Measurements from ENCODE around the gene GAPDH. TPM values are rescaled to one million over a fixed set of nuclear protein-coding genes. Genes with fewer than 3 reads are reported as not detected.
"Not testable (repeated sequence)": the region's sequence is repeated elsewhere in the genome, so short reads cannot be mapped to it uniquely, and the experiment has no call there.

Gene GAPDH
- polyA plus RNA-seq, 1 of the 3 experiments (the other 2 are of a cell fraction), result 8,077 TPM

- CTCF ChIA-PET, result interaction anchor here (0.5 to 2.8 kb wide), 4 partner anchors 12 to 112 kb away, joined by 3 to 13 read pairs (median 5); partner anchors contain the start of gene VAMP1
- Histone ChIP-seq H3K79me2 (ENCODE audit: insufficient read depth) (peaks cover 30% of the 10 kb centered on the region), H3K9ac (no peak overlapping the region), H3K36me3 (replicated peaks in 1 of 2; ENCODE audit: control insufficient read depth in 1 of 2, insufficient read depth in 2 of 2, low read length in 1 of 2) (peaks cover 67 to 82% of the 10 kb centered on the region in 2 experiments), H3K4me3 (ENCODE audit: low read depth in 2 of 2, low read length in 1 of 2) (no peak overlapping the region), H3K4me1 (ENCODE audit: control insufficient read depth in 1 of 2, insufficient read depth in 2 of 2, low read depth in 1 of 2, low read length in 1 of 2) (no peaks in the 10 kb centered on the region), H2AFZ (ENCODE audit: low read depth) (no peak overlapping the region), H4K20me1 (ENCODE audit: insufficient read depth) (no peaks in the 10 kb centered on the region), H3K9me2 (no peaks in the 10 kb centered on the region), H3K27me3 (ENCODE audit: insufficient read depth) (no peaks in the 10 kb centered on the region), H3K4me2 (no peak overlapping the region), H3F3A (replicated peaks; ENCODE audit: insufficient read depth) (peaks cover 8% of the 10 kb centered on the region), H3K9me3 (no peaks in the 10 kb centered on the region), H3K27ac (ENCODE audit: low read depth in 2 of 2, low read length in 1 of 2) (no peak overlapping the region)
- DNase-seq, result no peak
- TF ChIP-seq TAF1 (IDR thresholded peaks at IDR 0.05; ENCODE audit: borderline replicate concordance, low read depth, low read length) (no peak), RAD21 (IDR thresholded peaks at IDR 0.05; ENCODE audit: low read length) (no peak), SIN3A (IDR thresholded peaks at IDR 0.05; ENCODE audit: borderline replicate concordance, low read depth, low read length) (no peak), MEF2A (IDR thresholded peaks at IDR 0.05; ENCODE audit: borderline replicate concordance, low read depth) (no peak), MAX (IDR thresholded peaks at IDR 0.05; ENCODE audit: low read depth) (no peak)
- POLR2A ChIA-PET, result no interaction called here
- 90% methylated on average over 12 of the region's 12 CpGs for WGBS (ENCODE audit: low lambda C conversion rate)
These were observed 48.6 kb downstream of the GAPDH start for GRCh38 chr12:6582959-6583358.

DNA sequence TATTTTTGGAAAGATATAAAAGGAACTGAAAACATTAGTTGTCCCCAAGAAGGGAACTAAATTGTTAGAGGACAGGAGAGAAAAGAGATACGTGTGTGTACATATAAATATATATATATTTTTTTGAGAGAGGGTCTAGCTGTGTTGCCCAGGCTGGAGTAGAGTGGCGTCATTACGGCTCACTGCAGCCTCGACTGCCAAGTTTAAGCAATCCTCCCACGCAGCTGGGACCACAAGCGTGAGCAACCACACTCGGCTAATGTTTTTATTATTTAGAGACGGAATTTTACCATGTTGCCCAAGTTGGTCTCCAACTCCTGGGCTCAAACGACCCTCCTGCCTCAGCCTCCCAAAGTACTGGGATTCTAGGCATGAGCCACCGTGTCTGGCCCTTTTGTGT lies 50.0 kb downstream of the GAPDH start:
- ChIA-PET CTCF (interaction anchor here (0.8 to 2.8 kb wide), 3 partner anchors 14 to 20 kb away, joined by 3 to 13 read pairs (median 3); no protein-coding TSS in a partner anchor), POLR2A (no interaction called here)
- no peaks in the 10 kb centered on the region for H3K4me1 ChIP-seq (ENCODE audit: control insufficient read depth in 1 of 2, insufficient read depth in 2 of 2, low read depth in 1 of 2, low read length in 1 of 2)
- H2AFZ ChIP-seq (ENCODE audit: low read depth), result no peak overlapping the region
- H3K9me3 ChIP-seq, result no peaks in the 10 kb centered on the region
- H4K20me1 ChIP-seq (ENCODE audit: insufficient read depth), result no peaks in the 10 kb centered on the region
- H3K9me2 ChIP-seq, result no peaks in the 10 kb centered on the region
- no peak overlapping the region for H3K4me3 ChIP-seq (ENCODE audit: low read depth in 2 of 2, low read length in 1 of 2)
- 93% methylated on average over 10 of the region's 10 CpGs for WGBS (ENCODE audit: low lambda C conversion rate)
- H3K4me2 ChIP-seq, result no peak overlapping the region
- TF ChIP-seq MXI1 (IDR thresholded peaks at IDR 0.05; ENCODE audit: low read depth, low read length) (no peak), RFX5 (IDR thresholded peaks at IDR 0.05; ENCODE audit: low read length) (no peak), SIN3A (IDR thresholded peaks at IDR 0.05; ENCODE audit: borderline replicate concordance, low read depth, low read length) (no peak), NRF1 (IDR thresholded peaks at IDR 0.05; ENCODE audit: low read depth, low read length) (no peak), TEAD4 (IDR thresholded peaks at IDR 0.05; ENCODE audit: borderline replicate concordance, insufficient read depth) (no peak), SMC3 (IDR thresholded peaks at IDR 0.05; ENCODE audit: low read depth, low read length) (no peak), GABPA (IDR thresholded peaks at IDR 0.05; ENCODE audit: low read depth) (no peak), FOSL2 (IDR thresholded peaks at IDR 0.05; ENCODE audit: borderline replicate concordance, low read depth) (no peak), MEF2A (IDR thresholded peaks at IDR 0.05; ENCODE audit: borderline replicate concordance, low read depth) (no peak), FOXM1 (IDR thresholded peaks at IDR 0.05; ENCODE audit: low read depth) (no peak), FOXJ3 (CRISPR knock-in tag; IDR thresholded peaks at IDR 0.05) (no peak), CHD2 (IDR thresholded peaks at IDR 0.05; ENCODE audit: low read length, partially characterized antibody) (no peak), RXRA (IDR thresholded peaks at IDR 0.05; ENCODE audit: borderline replicate concordance, low read depth) (no peak), ZBTB33 (IDR thresholded peaks at IDR 0.05; ENCODE audit: borderline replicate concordance, low read depth) (no peak), EZH2phosphoT487 (IDR thresholded peaks at IDR 0.05; ENCODE audit: borderline replicate concordance, low read depth) (no peak), ELF1 (IDR thresholded peaks at IDR 0.05) (no peak), USF2 (IDR thresholded peaks at IDR 0.05; ENCODE audit: borderline replicate concordance, low read depth, low read length) (no peak)
- H3F3A ChIP-seq (replicated peaks; ENCODE audit: insufficient read depth), result no peaks in the 10 kb centered on the region
- peaks cover 66 to 82% of the 10 kb centered on the region in 2 experiments for H3K36me3 ChIP-seq (replicated peaks in 1 of 2; ENCODE audit: control insufficient read depth in 1 of 2, insufficient read depth in 2 of 2, low read length in 1 of 2)
- DNase-seq, result no peak
- peaks cover 37% of the 10 kb centered on the region for H3K79me2 ChIP-seq (ENCODE audit: insufficient read depth)
- H3K27me3 ChIP-seq (ENCODE audit: insufficient read depth), result no peaks in the 10 kb centered on the region
- H3K9ac ChIP-seq, result no peak overlapping the region
- H3K27ac ChIP-seq (ENCODE audit: low read depth in 2 of 2, low read length in 1 of 2), result no peak overlapping the region

DNA sequence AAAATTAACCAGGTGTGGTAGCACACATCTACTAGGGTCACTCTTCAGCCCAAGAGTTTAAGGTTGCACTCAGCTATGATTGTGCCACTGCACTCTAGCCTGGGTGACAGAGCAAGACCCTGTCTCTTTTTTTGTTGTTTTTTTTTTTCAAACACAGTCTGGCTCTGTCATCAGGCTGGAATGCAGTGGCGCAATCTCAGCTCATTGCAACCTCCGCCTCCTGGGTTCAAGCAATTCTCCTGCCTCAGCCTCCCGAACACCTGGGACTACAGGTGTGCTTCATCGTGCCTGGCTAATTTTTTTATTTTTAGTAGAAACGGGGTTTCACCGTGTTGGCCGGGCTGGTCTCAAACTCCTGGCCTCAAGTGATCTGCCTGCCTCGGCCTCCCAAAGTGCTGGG lies 52.3 kb downstream of the GAPDH start:
- not testable (repeated sequence) for DNase-seq; H3K9me3 ChIP-seq; H3K4me3 ChIP-seq (ENCODE audit: low read depth in 2 of 2, low read length in 1 of 2); H3K4me1 ChIP-seq (ENCODE audit: control insufficient read depth in 1 of 2, insufficient read depth in 2 of 2, low read depth in 1 of 2, low read length in 1 of 2); H4K20me1 ChIP-seq (ENCODE audit: insufficient read depth); H3K27ac ChIP-seq (ENCODE audit: low read depth in 2 of 2, low read length in 1 of 2); H3K9ac ChIP-seq; H3K9me2 ChIP-seq; H3K27me3 ChIP-seq (ENCODE audit: insufficient read depth); H3K4me2 ChIP-seq; H2AFZ ChIP-seq (ENCODE audit: low read depth); H3F3A ChIP-seq (replicated peaks; ENCODE audit: insufficient read depth)
- ChIA-PET CTCF (interaction anchor here (0.8 to 3.4 kb wide), 6 partner anchors 9 to 48 kb away, joined by 3 to 22 read pairs (median 3); no protein-coding TSS in a partner anchor), POLR2A (interaction anchor here (1.2 kb wide), 1 partner anchor 18 kb away, joined by 3 read pairs; the partner anchor contains the start of gene NOP2)
- peaks cover 57% of the 10 kb centered on the region for H3K79me2 ChIP-seq (ENCODE audit: insufficient read depth)
- H3K36me3 ChIP-seq (replicated peaks in 1 of 2; ENCODE audit: control insufficient read depth in 1 of 2, insufficient read depth in 2 of 2, low read length in 1 of 2), result peaks cover 71 to 92% of the 10 kb centered on the region in 2 experiments
- WGBS (ENCODE audit: low lambda C conversion rate), result 95% methylated on average over 8 of the region's 8 CpGs
